Measurements from ENCODE around the gene SLC23A3. TPM values are rescaled to one million over a fixed set of nuclear protein-coding genes. Genes with fewer than 3 reads are reported as not detected.
A peak's percentile ranks its signal among the peaks of the same experiment; 100 is the strongest.

SLC23A3 gene
- total and polyA plus RNA-seq, 2 experiments from 2014 or later, result 0.58 to 1.2 TPM

- peaks cover 23% of the 10 kb centered on the region for H3K4me1 ChIP-seq (ENCODE audit: insufficient read depth)
- H4K20me1 ChIP-seq (ENCODE audit: insufficient read depth), result no peaks in the 10 kb centered on the region
- peak overlapping the region; percentile 57 for H3K27ac ChIP-seq
- H3K36me3 ChIP-seq (ENCODE audit: low read depth), result no peaks in the 10 kb centered on the region
- peak overlapping the region; percentile 15; the same call in 1 of the 2 replicates for H3K4me3 ChIP-seq
- H3K27me3 ChIP-seq (replicated peaks; ENCODE audit: insufficient read depth), result no peaks in the 10 kb centered on the region
- peaks cover 19% of the 10 kb centered on the region for H3F3A ChIP-seq (ENCODE audit: insufficient read depth)
- H3K9me2 ChIP-seq (ENCODE audit: insufficient read depth), result no peaks in the 10 kb centered on the region
- in situ Hi-C loops (cut with MboI), result no loop called here
- H3K79me2 ChIP-seq (ENCODE audit: insufficient read depth), result no peaks in the 10 kb centered on the region
- H3K9me3 ChIP-seq (ENCODE audit: low read depth), result no peaks in the 10 kb centered on the region
- H2AFZ ChIP-seq, result no peak overlapping the region
- DNase-seq, result peak; percentile 93
- WGBS, 2 experiments (ENCODE audit: low coverage in 1 of 2, low lambda C conversion rate in 2 of 2, missing lambda C conversion rate in 2 of 2), result 31 to 41% methylated on average over 10 of the region's 10 CpGs
- TF ChIP-seq EZH2 (IDR thresholded peaks at IDR 0.05; ENCODE audit: insufficient read depth, poor library complexity, severe bottlenecking) (no peak), EZH2phosphoT487 (IDR thresholded peaks at IDR 0.05; ENCODE audit: insufficient read depth, low read depth) (no peak)
- H3K9ac ChIP-seq, result no peak overlapping the region
- H3K4me2 ChIP-seq (ENCODE audit: unreplicated experiment), result peak overlapping the region; percentile 66
Observed at GRCh38 chr2:219125225-219125885, 44.5 kb downstream of the SLC23A3 start.

GRCh38 chr2:219124381-219125110, 45.3 kb downstream of the SLC23A3 start:
- H3K27ac ChIP-seq, result peak overlapping the region; percentile 13; the same call in 1 of the 2 replicates
- in situ Hi-C loops (cut with MboI), result no loop called here
- no peak for TF ChIP-seq EZH2phosphoT487 (IDR thresholded peaks at IDR 0.05; ENCODE audit: insufficient read depth, low read depth)
- TF ChIP-seq EZH2 (IDR thresholded peaks at IDR 0.05; ENCODE audit: insufficient read depth, poor library complexity, severe bottlenecking), result no peak
- peaks cover 23% of the 10 kb centered on the region for H3F3A ChIP-seq (ENCODE audit: insufficient read depth)
- WGBS, 2 experiments (ENCODE audit: low coverage in 1 of 2, low lambda C conversion rate in 2 of 2, missing lambda C conversion rate in 2 of 2), result 78 to 79% methylated on average over 4 of the region's 4 CpGs
- no peak overlapping the region for H3K4me3 ChIP-seq
- no peaks in the 10 kb centered on the region for H3K79me2 ChIP-seq (ENCODE audit: insufficient read depth)
- H3K4me1 ChIP-seq (ENCODE audit: insufficient read depth), result peaks cover 23% of the 10 kb centered on the region
- H2AFZ ChIP-seq, result no peak overlapping the region
- DNase-seq, result peak; percentile 51
- peak overlapping the region; percentile 66 for H3K4me2 ChIP-seq (ENCODE audit: unreplicated experiment)
- no peaks in the 10 kb centered on the region for H3K9me2 ChIP-seq (ENCODE audit: insufficient read depth)
- H3K9ac ChIP-seq, result no peak overlapping the region
- H3K36me3 ChIP-seq (ENCODE audit: low read depth), result no peaks in the 10 kb centered on the region
- no peaks in the 10 kb centered on the region for H3K27me3 ChIP-seq (replicated peaks; ENCODE audit: insufficient read depth)
- no peaks in the 10 kb centered on the region for H3K9me3 ChIP-seq (ENCODE audit: low read depth)
- no peaks in the 10 kb centered on the region for H4K20me1 ChIP-seq (ENCODE audit: insufficient read depth)

- Histone ChIP-seq H3K27me3 (replicated peaks; ENCODE audit: insufficient read depth) (no peaks in the 10 kb centered on the region), H3K79me2 (ENCODE audit: insufficient read depth) (no peaks in the 10 kb centered on the region), H3K4me2 (ENCODE audit: unreplicated experiment) (peak overlapping the region; percentile 66), H3F3A (ENCODE audit: insufficient read depth) (peaks cover 23% of the 10 kb centered on the region), H3K36me3 (ENCODE audit: low read depth) (no peaks in the 10 kb centered on the region), H3K27ac (no peak overlapping the region), H3K9me2 (ENCODE audit: insufficient read depth) (no peaks in the 10 kb centered on the region), H3K4me1 (ENCODE audit: insufficient read depth) (peaks cover 23% of the 10 kb centered on the region), H2AFZ (no peak overlapping the region), H3K9ac (no peak overlapping the region), H3K4me3 (no peak overlapping the region), H3K9me3 (ENCODE audit: low read depth) (no peaks in the 10 kb centered on the region), H4K20me1 (ENCODE audit: insufficient read depth) (no peaks in the 10 kb centered on the region)
- DNase-seq, result no peak
- WGBS, 2 experiments (ENCODE audit: low coverage in 1 of 2, low lambda C conversion rate in 2 of 2, missing lambda C conversion rate in 2 of 2), result 92 to 97% methylated on average over 8 of the region's 8 CpGs
- in situ Hi-C loops (cut with MboI), result no loop called here
- no peak for TF ChIP-seq EZH2phosphoT487 (IDR thresholded peaks at IDR 0.05; ENCODE audit: insufficient read depth, low read depth)
- no peak for TF ChIP-seq EZH2 (IDR thresholded peaks at IDR 0.05; ENCODE audit: insufficient read depth, poor library complexity, severe bottlenecking)
Observed at GRCh38 chr2:219123356-219124135, 46.3 kb downstream of the SLC23A3 start.

GRCh38 chr2:219122202-219122980, 47.4 kb downstream of the SLC23A3 start:
- TF ChIP-seq EZH2 (IDR thresholded peaks at IDR 0.05; ENCODE audit: insufficient read depth, poor library complexity, severe bottlenecking), result no peak
- TF ChIP-seq EZH2phosphoT487 (IDR thresholded peaks at IDR 0.05; ENCODE audit: insufficient read depth, low read depth), result no peak
- H3F3A ChIP-seq (ENCODE audit: insufficient read depth), result peaks cover 23% of the 10 kb centered on the region
- no peaks in the 10 kb centered on the region for H3K9me2 ChIP-seq (ENCODE audit: insufficient read depth)
- no peak overlapping the region for H3K9ac ChIP-seq
- H3K4me2 ChIP-seq (ENCODE audit: unreplicated experiment), result no peak overlapping the region
- no peak for DNase-seq
- no peaks in the 10 kb centered on the region for H3K27me3 ChIP-seq (replicated peaks; ENCODE audit: insufficient read depth)
- H3K4me1 ChIP-seq (ENCODE audit: insufficient read depth), result peaks cover 23% of the 10 kb centered on the region
- 94 to 97% methylated on average over 5 of the region's 5 CpGs for WGBS, 2 experiments (ENCODE audit: low coverage in 1 of 2, low lambda C conversion rate in 2 of 2, missing lambda C conversion rate in 2 of 2)
- H3K36me3 ChIP-seq (ENCODE audit: low read depth), result no peaks in the 10 kb centered on the region
- no peaks in the 10 kb centered on the region for H4K20me1 ChIP-seq (ENCODE audit: insufficient read depth)
- H3K4me3 ChIP-seq, result no peak overlapping the region
- no peak overlapping the region for H2AFZ ChIP-seq
- H3K9me3 ChIP-seq (ENCODE audit: low read depth), result no peaks in the 10 kb centered on the region
- no peaks in the 10 kb centered on the region for H3K79me2 ChIP-seq (ENCODE audit: insufficient read depth)
- in situ Hi-C loops (cut with MboI), result no loop called here
- H3K27ac ChIP-seq, result no peak overlapping the region

Measured in GM23248 (cell line).